GM12874 (cell line): Measurements from ENCODE around the gene AOAH.

Experiments
- TF ChIP-seq, protein P1 (sequence below): IDR thresholded peaks from 2 replicates; pipeline ENCODE4 v1.5.1; 2011; ENCODE audit warnings: low read depth, mild to moderate bottlenecking, control low read depth, low read length, moderate library complexity; ENCODE audit not compliant: insufficient read depth

Gene AOAH

DNA sequence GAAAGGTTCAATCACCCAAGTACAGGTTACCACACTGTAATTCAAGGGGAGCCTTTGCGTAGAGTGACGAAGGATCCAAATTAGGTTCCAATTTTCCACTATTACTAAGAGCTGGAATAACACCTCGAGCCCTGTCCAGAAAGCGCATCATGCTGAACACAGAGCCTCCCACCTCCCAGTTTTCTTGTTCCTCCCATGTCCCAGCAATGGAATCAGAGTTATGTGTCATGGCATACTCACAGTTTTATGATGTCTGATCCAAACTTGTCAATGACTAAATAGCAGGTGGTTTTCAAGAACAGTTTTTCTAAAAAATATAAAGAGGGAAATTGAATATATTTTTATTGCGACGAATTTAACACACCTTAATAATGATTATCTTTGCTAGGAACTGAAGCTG lies 50.6 kb downstream of the AOAH start:
- TF ChIP-seq, protein P1, sequence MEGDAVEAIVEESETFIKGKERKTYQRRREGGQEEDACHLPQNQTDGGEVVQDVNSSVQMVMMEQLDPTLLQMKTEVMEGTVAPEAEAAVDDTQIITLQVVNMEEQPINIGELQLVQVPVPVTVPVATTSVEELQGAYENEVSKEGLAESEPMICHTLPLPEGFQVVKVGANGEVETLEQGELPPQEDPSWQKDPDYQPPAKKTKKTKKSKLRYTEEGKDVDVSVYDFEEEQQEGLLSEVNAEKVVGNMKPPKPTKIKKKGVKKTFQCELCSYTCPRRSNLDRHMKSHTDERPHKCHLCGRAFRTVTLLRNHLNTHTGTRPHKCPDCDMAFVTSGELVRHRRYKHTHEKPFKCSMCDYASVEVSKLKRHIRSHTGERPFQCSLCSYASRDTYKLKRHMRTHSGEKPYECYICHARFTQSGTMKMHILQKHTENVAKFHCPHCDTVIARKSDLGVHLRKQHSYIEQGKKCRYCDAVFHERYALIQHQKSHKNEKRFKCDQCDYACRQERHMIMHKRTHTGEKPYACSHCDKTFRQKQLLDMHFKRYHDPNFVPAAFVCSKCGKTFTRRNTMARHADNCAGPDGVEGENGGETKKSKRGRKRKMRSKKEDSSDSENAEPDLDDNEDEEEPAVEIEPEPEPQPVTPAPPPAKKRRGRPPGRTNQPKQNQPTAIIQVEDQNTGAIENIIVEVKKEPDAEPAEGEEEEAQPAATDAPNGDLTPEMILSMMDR: no peak

DNA sequence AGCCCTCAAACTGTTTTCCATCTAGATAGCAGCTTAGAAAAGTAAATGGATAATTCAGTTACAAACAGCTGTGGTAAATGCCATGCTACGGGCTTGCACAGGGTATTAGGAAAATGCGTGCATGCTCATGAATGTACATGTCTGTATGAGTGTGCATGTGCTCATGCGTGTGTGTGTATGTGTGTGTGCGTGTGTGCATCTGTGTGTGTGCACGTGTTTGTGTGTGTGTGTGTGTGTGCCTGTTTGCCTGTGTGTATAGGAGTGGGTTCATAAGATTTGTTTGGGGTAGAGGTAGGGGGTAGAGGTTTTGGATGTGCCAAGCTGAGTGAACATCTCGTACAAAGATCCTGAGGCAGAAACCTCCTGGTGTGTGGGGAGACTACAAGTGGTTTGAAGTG lies 52.9 kb downstream of the AOAH start:
- TF ChIP-seq, protein P1: no peak

DNA sequence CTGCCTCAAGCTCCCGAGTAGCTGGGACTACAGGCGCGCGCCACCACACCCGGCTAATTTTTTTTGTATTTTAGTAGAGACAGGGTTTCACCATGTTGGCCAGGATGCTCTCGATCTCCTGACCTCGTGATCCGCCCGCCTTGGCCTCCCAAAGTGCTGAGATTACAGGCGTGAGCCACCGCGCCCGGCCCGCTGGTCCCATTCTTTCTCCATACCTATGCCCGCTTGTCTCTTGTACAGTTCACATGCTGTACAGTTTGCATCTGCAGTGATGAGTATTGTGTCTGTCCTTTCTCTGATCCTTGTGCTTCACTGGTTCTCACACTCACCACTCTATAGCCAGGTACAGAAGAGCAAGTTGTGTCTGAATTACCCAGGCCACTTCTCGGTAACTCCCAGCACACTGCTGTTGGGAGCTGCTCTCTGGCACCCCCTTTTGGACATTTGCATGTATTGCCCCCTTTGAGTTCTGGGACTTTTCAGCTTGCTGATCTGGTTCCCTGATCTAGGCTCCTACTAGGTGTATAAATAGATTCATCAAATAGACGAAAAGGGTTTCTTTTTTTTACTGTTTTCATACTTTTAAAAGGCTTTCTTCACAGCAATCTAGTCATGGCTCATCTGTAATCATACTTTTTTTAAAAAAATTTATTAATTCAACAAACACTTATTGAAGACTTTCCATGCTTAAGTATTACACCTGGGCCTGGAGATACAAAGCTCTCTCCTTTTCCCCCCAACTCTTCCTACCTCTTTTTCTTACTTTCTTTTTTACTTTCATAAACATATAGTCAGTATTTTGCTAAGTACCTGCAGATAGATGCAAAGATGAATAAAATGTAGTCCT lies 53.5 kb downstream of the AOAH start:
- TF ChIP-seq, protein P1: peak; percentile 84

DNA sequence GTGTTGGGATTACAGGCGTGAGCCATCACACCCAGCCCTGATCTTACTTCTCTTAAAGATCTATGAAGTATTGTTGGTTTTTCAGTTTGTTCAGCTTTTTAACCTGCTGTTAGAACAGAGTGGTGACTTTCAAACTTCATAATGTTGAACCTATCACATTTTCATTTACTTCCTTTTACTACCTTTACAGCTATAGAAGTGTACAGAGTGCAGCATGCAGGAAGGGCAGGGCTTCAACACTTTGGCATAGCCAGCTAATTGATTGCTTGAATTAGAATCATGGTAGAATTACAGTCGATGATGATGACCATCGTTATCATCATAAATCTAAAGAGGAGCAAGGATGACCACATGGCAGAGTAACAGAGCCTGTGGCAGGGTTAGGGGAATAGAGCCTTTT lies 55.5 kb downstream of the AOAH start:
- TF ChIP-seq, protein P1: no peak

DNA sequence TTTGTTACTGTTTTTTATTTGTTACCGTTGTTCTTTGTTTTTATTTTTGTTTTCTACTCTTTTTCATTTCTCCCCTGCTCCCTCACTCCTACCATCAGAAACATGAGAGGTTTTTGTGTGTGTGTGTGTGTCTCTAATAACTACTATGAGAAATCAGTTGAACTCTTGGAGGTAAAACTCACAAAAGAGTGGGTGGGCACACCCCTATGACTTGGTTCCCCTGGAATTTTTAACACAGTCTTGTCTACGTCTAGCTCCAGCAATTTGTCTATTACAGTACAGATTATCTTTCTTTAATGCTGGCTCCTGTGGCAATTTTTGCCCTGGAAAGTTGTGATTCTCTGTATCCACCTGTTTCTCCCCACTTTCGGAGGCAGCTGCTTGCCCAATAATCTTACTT lies 56.2 kb downstream of the AOAH start:
- TF ChIP-seq, protein P1: no peak

DNA sequence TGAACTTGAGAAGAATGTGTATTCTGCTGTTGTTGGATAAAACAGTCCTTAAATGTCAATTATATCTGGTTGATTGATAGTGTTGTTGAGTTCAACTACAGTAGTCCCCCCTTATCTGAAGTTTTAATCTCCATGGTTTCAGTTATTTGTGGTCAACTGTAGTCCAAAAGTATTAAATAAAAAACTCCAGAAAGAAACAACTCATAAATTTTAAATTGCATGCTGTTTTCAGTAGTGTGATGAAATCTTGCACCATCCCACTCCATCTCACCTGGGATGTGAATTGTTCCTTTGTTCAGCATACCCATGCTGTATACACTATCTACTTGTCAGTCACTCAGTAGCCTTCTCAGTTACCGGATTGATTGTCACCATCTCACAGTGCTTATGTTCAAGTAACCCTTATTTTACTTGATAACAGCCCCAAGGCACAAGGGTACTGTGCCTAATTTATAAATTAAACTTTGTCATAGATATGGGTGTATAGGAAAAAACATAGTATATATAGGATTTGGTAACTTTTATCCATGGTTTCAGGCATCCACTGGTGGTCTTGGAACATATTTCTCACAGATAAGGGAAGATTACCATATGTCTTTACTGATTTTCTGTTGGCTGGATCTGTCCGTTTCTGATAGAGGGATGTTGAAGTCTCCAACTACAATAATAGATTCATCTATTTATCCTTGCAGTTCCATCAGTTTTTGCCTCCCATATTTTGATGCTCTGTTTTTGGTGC lies 57.1 kb downstream of the AOAH start:
- TF ChIP-seq, protein P1: no peak

DNA sequence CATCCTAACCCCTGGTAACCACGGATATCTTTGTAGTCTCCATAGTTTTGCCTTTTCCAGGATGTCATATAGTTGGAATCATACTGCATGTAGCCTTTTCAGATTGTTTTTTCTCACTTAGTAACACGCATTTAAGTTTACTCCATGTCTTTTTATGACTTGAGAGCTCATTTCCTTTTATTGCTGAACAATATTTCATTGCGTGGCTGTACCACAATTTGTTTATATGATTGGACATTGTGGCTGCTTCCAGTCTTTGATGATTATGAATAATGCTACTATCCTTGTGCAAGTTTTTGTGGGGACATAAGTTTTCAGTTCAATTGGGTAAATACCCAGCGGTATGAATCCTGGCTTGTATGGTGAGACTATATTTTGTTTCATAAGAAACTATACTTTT lies 60.8 kb downstream of the AOAH start:
- TF ChIP-seq, protein P1: no peak
